GM18526 (cell line): Measurements from ENCODE around the gene CD82.

Experiments
- POLR2A ChIP-seq: IDR thresholded peaks from 3 replicates; pipeline ENCODE4 v1.6.1; 2011; ENCODE audit not compliant: insufficient read length; ENCODE audit errors: extremely low read depth

CD82 gene

DNA sequence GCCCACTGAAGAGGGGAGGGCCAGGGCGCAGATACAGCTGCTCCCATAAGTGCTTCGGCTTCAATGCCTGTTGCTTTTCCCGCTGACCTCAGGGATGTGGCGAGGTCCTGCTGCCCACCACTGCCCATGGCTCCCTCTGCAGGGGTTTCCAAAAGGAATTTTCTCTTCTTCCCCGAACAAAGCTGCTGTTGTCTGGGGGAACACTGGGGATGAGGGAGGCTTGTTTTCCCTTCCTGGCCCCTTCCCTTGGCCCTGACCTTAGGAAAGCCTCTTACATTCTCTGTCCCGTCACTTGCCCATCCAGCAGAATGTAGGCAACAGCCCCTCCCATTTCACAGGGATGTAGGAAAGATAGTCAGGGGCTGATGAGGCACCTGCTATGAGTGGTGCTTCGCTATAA, 34.8 kb downstream of the CD82 start:
- TF ChIP-seq POLR2A = no peak

DNA sequence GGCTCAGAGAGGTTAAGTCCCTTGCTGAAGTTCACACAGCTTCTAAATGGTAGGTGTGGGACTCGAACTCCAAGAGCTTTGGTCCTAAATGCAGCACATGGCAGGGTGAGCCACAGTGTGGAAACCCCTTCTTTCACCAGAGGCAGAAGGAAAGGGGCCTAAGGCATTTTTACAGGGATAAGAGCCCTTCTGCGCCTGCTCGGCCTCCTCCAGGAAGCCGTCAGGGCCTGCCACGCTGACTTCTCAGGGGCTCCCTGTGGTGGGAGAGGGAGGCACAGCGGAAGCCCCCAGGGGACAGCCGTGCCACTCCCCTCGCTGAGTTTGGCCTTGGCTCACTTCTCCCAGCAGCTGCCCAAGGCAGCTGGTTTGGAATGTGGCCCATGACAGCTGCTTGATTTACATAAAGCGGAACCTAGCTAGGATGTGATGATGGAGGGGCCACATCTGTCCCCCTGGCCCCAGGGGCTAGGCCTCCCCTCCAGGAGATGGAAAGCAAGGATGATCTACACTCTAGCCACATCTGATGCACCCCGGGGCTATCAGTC, 35.4 kb downstream of the CD82 start:
- TF ChIP-seq POLR2A = no peak

DNA sequence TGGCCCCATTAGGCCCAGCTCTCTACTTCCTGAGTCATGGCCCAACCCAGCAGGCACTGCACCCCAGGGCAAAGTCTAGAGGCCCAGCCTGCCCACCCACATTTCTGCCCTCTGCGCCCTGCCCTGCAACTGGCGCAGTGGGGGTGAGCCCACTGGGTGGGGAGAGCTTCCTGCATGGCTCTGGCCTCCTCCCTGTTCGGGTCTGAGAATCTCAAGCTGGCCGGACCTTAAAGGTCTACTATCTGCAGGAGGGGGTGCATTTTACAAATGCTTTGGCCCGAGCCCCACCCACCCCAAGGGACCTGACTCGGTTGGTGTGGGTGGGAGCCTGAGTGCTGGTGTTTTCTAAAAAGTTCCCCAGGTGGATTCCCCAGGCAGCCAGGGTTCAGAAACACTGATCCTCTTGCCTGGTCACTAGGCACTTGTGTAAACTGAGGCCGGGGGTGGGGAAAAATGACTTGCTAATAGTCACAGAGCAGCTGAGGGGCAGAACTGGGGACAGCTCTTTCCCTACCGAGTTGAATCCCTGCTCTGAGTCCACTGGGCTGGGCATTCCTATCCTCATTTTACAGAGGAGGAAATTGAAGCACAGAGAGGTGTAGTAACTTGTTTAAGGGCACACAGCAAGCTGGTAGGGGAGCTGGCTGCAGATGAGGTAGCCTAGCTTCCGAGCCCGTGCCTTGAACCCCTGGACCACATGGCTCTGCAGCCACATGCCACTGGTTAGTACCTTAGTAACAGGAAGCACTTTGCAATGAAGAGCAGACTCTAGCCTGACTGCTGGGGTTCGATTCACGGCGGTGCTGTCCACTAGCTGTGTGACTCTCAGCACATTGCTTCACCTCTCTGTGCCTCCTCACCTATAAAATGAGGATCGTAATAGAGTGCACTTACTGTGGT, 36.3 kb downstream of the CD82 start:
- TF ChIP-seq POLR2A = no peak

DNA sequence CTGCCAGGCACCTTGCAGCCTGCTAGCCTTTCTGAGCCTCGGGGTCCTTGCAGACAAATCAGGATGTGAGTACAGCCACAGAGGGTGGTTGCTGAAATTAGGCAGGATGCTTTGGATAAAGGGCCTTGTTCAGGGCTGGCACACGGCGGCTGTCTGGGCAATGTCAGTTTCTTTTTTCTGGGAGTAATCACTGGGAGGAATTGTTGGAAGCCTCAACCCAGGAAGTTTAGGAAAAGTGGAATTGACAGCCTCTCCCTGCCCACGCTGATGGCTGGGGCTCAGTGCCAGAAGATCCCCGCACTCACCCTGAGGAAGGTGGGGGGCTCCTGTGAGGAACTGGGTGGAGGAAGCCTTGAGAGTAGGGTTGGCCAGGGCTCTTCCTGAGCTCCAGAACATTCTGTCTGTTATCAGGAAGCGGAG, 37.4 kb downstream of the CD82 start:
- TF ChIP-seq POLR2A = no peak

DNA sequence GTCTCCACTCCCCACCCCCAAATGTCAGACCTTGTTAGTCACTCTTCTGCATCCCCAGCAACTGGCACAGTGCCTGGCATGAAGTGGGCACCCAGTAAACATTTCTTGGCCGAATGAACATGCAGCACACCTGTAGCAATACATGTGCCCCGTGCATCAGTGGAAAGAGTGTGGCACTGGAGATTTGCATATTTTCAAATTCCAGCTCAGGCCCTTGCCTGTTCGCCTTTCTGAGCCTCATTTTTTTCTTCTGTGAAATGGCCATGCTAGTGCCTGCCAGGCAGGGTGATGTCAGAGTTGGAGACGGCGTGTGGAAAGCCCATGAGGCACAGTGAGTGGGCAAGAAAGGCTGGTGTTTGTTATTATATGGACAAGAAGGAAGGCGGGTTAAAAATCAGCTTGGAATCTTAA, 38.7 kb downstream of the CD82 start:
- TF ChIP-seq POLR2A = no peak

DNA sequence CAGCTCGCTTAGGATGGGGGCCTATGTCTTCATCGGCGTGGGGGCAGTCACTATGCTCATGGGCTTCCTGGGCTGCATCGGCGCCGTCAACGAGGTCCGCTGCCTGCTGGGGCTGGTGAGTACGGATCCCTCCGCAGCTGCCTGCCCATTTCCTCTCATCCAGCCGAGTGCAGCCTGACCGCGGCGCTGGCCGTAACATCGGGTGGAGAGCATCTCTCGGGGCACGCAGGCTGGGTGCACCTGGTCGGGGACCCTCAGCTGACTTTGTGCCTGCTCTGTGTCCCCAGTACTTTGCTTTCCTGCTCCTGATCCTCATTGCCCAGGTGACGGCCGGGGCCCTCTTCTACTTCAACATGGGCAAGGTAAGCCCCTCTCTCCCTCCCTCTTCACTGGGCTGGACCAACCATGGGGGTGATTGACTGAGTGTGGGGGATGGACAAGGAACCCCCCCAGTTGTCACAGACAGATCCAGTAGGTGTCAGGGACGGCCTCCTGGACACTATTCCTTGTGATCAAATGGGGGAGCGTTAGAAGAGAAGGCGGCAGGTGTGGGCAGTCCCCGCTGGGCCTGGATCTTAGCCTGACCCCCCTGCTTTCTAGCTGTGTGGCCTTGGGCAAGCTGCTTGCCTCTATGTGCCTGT, 39.7 kb downstream of the CD82 start:
- TF ChIP-seq POLR2A = no peak

DNA sequence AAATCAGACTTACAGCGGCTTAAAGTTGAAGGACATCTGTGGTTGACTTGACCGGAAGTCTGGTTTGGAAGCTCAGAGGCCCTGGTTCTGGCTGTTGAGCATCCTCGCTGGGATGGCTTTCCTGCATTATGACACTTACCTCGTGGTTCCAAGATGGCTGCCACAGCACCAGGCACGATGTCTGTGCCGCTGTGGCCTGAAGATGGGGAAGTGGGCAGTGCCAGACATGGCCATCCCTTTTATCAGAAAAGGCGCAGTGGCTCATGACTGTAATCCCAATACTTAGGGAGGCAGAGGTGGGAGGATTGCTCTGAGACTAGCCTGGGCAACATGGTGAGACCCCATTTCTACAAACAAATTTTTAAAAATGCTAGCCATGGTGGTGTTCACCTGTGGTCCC, 40.5 kb downstream of the CD82 start:
- TF ChIP-seq POLR2A = no peak

DNA sequence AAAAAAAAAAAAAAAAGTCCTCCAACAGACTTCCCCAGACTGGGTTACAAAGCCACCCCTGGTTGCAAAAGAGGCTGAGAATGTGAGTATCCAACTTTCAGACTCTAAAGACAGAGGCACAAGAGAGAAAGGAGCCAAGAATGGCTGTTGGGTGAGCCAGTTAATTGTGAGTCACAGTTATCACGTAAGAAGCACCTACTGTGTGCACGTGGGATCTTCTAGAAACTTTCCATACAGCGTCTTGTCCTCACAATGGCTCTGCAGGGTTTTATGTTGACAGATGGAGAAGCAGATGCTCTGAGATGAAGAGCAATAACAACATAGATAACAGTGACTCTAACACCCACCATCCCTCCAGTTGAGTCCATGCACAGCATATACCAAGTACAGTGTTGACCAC, 41.0 kb downstream of the CD82 start:
- TF ChIP-seq POLR2A = no peak

DNA sequence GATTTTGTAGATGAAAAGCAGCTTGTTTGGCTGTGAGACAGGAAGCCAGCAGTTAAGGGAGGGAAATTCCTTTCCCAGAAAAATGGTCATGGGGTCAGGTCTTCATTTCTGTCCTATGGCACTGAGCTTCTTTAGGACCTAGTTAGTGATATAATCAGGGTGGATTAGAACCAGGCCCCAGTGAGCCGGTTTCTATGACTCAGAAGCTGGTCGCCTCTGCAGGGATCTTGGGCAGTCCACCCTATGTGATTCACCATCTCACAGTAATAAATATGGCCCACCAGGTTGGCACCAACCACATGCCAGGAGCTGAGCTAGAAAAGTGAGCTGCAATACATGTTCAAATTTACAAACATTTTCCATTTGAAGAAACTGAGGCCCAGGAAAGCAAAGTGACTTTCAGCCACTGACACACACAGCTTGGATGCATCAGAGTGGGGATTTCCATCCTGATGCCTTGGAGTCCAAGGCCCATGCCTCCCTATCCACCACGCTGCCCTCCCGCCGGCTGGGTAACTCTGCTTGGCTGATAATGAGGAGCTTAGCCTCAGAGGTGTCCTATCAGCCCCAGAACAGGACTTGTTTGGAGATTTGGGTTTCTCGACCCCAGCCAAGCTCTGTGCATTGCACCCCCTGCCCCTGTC, 42.0 kb downstream of the CD82 start:
- no peak for TF ChIP-seq POLR2A

DNA sequence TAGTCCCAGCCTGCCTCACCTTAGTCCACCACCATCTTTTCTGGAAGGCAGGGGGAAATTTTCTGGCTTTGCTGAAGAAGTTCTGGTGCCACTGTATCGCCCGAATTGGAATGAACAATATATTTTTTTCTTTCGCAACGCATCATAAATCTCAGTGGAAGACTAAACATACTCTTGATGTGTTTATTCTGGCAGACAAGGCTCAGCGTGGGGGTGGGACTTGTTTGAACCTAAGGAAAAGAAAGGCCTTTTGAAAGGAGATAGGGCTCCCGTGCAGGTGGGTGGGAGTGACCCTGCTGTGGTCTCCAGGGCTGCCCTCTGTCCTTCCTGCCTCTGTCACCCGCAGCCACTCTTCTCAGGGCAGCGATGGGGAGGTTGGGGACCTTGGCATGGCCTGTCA, 42.5 kb downstream of the CD82 start:
- no peak for TF ChIP-seq POLR2A

DNA sequence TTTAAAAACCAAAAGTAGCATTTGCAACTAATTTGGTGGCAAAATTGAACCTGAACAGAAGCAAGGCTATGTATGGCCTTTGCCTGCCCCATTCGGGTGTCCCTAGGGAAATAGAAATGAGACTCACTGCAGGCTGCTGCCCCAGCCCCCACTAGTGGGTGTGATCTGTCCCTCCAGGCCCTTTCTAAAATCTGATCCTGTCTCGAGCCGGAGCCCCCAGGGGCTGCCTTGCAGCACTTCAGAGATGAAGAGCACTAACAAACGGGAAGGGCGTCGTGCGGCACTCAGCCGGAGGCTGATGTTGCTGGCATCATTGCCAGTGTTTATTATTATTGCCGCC, 43.2 kb downstream of the CD82 start:
- TF ChIP-seq POLR2A = no peak

DNA sequence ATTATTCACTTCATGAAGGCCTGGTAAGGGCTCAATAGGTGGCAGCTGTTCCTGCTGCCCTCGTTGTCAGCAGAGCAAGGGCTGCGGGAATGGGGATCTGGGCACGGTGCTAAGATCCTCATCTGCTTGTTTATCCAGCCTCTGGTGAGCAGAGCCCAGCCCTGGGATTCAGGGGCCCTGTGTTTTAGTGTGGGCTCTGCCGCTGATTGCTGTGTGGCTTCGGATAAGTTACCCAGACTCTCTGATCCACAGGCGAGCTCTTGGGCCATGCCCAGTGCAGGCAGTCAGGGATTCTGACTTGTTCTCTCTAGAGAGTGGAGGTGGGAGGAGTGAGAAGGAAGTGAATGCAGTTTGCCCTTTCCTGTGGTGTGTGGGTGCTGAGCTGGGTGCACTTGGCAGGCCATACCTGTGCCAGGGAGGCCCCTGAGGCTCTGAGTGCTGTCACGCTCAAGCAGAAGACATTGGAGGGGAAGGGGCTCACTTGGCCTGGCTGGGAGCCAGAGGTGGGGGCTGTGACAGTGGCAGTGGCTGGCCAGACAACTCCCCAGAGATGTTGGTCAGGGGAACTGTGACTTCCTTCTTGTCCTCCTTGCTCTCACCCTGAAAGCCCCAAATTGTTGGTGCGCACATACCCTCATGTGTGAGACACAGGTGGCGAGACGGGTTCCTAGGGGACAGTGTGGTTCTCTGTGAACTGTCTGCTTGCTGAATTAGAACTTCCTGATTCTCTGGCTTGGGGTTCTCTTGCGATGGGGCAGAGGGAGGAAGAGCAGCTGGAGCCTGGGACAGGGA, 43.7 kb downstream of the CD82 start:
- peak; percentile 22 for TF ChIP-seq POLR2A

DNA sequence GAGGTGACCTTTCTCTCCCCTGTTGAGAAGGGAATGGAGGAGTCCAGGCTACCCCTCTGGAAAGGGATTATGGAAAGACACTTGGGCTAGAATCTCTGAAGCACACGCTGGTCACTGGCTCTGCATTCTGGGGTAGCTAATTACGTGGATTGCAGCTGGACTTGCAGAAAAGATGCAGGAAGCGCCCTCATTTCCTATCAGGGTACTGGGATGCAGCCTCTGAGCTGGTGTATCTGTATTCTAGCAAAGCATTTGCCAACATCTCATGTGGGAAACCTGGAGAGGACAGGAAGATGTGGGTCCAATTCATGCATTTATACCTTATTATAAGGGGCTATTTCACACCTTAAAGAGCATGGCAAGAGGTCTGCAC, 44.3 kb downstream of the CD82 start:
- TF ChIP-seq POLR2A = no peak

DNA sequence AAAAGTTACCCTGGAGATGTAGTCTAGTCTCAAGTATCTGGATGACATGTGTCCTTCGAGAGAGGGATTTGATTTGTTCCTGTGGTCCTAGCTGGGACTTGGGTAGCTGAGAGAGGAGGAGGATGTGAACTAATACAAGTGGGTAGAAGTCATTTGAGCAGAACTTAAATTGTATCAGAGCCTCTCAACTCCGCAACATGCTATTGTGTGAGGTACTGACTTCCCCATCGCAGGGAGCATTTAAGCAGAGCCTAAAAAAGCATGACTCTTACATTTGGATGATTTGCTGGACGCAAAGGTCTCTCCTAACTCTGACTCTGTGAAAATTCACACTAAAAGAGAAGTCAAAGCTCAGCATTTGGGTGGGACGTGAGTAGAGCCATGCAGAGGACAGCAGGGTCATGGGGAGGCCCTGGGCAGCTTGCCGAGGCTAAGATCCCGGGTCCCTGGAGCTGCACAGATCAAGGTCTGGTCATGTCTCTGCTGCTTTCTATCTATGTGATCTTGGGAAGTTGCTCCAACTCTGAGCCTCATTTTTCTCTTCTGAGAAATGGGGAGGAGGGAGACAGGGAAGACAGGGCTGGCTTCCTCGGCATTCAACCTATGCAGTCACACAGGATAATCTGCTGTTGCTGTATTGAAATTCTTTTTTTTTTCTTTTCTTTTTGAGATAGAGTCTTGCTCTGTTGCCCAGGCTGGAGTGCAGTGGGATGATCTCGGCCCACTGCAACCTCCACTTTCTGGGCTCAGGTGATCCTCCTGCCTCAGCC, 44.9 kb downstream of the CD82 start:
- TF ChIP-seq POLR2A = no peak
